ENCODE measurements around the gene ARHGAP10.

Gene ARHGAP10

GRCh38 chr4:148092316-148093014 lies 360.6 kb downstream of the ARHGAP10 start:
- DNase-seq (ENCODE audit: low read depth) = no peak

GRCh38 chr4:148093065-148093464 lies 361.2 kb downstream of the ARHGAP10 start:
- no peak for DNase-seq (ENCODE audit: low read depth)

- no peak for DNase-seq (ENCODE audit: low read depth)
Observed at GRCh38 chr4:148094149-148094548, 362.3 kb downstream of the ARHGAP10 start.

- no peak for DNase-seq (ENCODE audit: low read depth)
Observed at GRCh38 chr4:148095346-148095923, 363.5 kb downstream of the ARHGAP10 start.

- no peak for DNase-seq (ENCODE audit: low read depth)
Observed at GRCh38 chr4:148097801-148098200, 365.9 kb downstream of the ARHGAP10 start.

GRCh38 chr4:148101235-148101634 lies 369.3 kb downstream of the ARHGAP10 start:
- DNase-seq (ENCODE audit: low read depth) = no peak

GRCh38 chr4:148101790-148102189 lies 369.9 kb downstream of the ARHGAP10 start:
- no peak for DNase-seq (ENCODE audit: low read depth)

- DNase-seq (ENCODE audit: low read depth) = no peak
Observed at GRCh38 chr4:148103597-148104355, 371.9 kb downstream of the ARHGAP10 start.

GRCh38 chr4:148108766-148109165 lies 376.9 kb downstream of the ARHGAP10 start:
- DNase-seq (ENCODE audit: low read depth) = no peak

- no peak for DNase-seq (ENCODE audit: low read depth)
Observed at GRCh38 chr4:148109216-148109615, 377.3 kb downstream of the ARHGAP10 start.

- no peak for DNase-seq (ENCODE audit: low read depth)
Observed at GRCh38 chr4:148110169-148110568, 378.3 kb downstream of the ARHGAP10 start.

- DNase-seq (ENCODE audit: low read depth) = no peak
Observed at GRCh38 chr4:148112231-148112982, 380.5 kb downstream of the ARHGAP10 start.

GRCh38 chr4:148114436-148114835 lies 382.5 kb downstream of the ARHGAP10 start:
- DNase-seq (ENCODE audit: low read depth) = no peak

GRCh38 chr4:148116264-148116663 lies 384.4 kb downstream of the ARHGAP10 start:
- DNase-seq (ENCODE audit: low read depth) = no peak

- no peak for DNase-seq (ENCODE audit: low read depth)
Observed at GRCh38 chr4:148116969-148117368, 385.1 kb downstream of the ARHGAP10 start.

- DNase-seq (ENCODE audit: low read depth) = no peak
Observed at GRCh38 chr4:148118179-148118578, 386.3 kb downstream of the ARHGAP10 start.

GRCh38 chr4:148118633-148119032 lies 386.7 kb downstream of the ARHGAP10 start:
- DNase-seq (ENCODE audit: low read depth) = no peak

GRCh38 chr4:148120216-148120615 lies 388.3 kb downstream of the ARHGAP10 start:
- no peak for DNase-seq (ENCODE audit: low read depth)
